ENCODE data around the gene TMEM43. TPM values are rescaled to one million over a fixed set of nuclear protein-coding genes. Genes with fewer than 3 reads are reported as not detected.

Gene TMEM43
- total and polyA plus RNA-seq, 2 of the 13 experiments (the other 11 are each of a cell fraction or from before 2014, with no cell fraction given): 48.9 to 50.5 TPM

DNA sequence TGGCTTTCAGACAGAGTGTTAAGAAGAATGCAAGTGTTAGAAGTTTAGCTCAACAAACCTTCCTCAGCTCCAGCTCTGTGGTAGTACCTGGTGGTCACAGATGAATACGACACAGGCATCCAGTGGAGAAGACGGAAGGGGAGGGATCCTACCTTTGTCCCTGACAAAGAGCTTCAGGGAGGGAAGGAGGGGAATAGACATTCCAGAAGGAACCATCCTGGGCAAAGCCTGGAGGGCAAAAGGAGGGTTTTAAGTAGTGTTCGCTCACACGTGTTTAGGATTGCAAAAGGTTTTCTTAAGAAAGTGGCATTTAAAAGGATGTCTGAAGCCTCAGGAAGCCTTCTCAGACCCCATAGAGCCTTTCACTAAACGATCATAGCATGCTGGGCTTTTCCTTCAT is 3.0 kb upstream of the TMEM43 start:
- 96% methylated on average over 5 of the region's 5 CpGs for WGBS (ENCODE audit: low lambda C conversion rate)
- FAIRE-seq: no peak
- POLR2A ChIA-PET: no interaction called here

DNA sequence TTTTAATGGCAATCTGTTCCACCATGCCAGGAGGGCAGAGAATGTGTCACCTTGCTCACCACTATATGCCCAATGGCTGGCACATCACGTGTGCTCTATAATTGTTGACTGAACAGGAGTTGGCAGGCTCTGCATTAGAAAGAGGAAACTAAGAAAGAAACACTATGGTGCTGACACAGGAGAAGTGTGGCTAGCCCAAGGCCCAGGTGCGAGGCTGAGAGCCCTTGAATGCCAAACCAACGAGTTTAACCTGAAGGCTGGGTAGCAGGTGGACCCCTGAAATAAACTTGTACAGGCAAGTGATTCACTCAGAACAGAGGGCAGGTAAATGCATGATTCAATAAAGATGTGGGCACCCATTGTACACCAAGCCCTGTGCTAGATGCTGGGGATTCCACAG is 2.6 kb upstream of the TMEM43 start:
- Histone ChIP-seq H3K9me3 (ENCODE audit: low read length) (no peaks in the 10 kb centered on the region), H3K4me2 (ENCODE audit: low read depth, low read length) (no peak overlapping the region), H3K27me3 (ENCODE audit: control insufficient read depth in 1 of 2, insufficient read depth in 2 of 2, low read length in 2 of 2) (no peaks in the 10 kb centered on the region; a peak in 1 of 5 replicates), H3K4me1 (ENCODE audit: insufficient read depth, low read length) (peaks cover 75% of the 10 kb centered on the region), H3K4me3 (replicated peaks in 1 of 3; ENCODE audit: insufficient read depth in 1 of 3, low read depth in 2 of 3, low read length in 3 of 3) (no peak overlapping the region), H4K20me1 (ENCODE audit: insufficient read depth, low read length) (peaks cover 12% of the 10 kb centered on the region), H3K36me3 (replicated peaks in 1 of 2; ENCODE audit: control insufficient read depth in 1 of 2, insufficient read depth in 2 of 2, low read length in 2 of 2) (peaks cover 1 to 8% of the 10 kb centered on the region in 2 experiments; a peak in 2 of 5 replicates), H3K9ac (ENCODE audit: insufficient read depth, low read depth, low read length) (no peak overlapping the region), H3K79me2 (ENCODE audit: insufficient read depth, low read length) (peaks cover 51% of the 10 kb centered on the region), H3K27ac (ENCODE audit: extremely low read length, insufficient read depth, low read length) (no peak overlapping the region), H2AFZ (ENCODE audit: low read length) (no peak overlapping the region)
- TF ChIP-seq ZNF777 (CRISPR knock-in tag; IDR thresholded peaks at IDR 0.05): no peak
- CTCF ChIA-PET (ENCODE audit: low intra/inter-chr PET ratio, low total read pairs): no interaction called here
- intact Hi-C loops (cut with micrococcal nuclease; ENCODE audit: unreplicated experiment) (no loop called here), in situ Hi-C loops (cut with HindIII; ENCODE audit: extremely low pct_ligation_motif_present, low pct_unique_long_range_greater_than_20kb) (no loop called here)
- 100% methylated on average over 3 of the region's 3 CpGs for WGBS (ENCODE audit: low lambda C conversion rate)
- ATAC-seq (no peak), FAIRE-seq (no peak), DNase-seq (ENCODE audit: low spot score) (no peak)
- no TSS peak for BruUV-seq (replicated peaks)
- POLR2A ChIA-PET: interaction anchor here (5.0 kb wide), 1 partner anchor 56 kb away, joined by 75 read pairs; the partner anchor contains the start of genes LSM3 and XPC

More for the DNA sequence above, 3.0 kb upstream of the TMEM43 start:
- no TSS peak for BruUV-seq (replicated peaks)
- TF ChIP-seq NKX3-1 (CRISPR knock-in tag; IDR thresholded peaks at IDR 0.05) (no peak), ZNF788 (CRISPR knock-in tag; IDR thresholded peaks at IDR 0.05; ENCODE audit: borderline replicate concordance) (no peak), EZH2 (conservative IDR thresholded peaks at IDR 0.05; ENCODE audit: low read depth, low read length) (no peak), JARID2 (CRISPR knock-in tag; IDR thresholded peaks at IDR 0.05; ENCODE audit: insufficient replicate concordance) (no peak), ZNF619 (CRISPR knock-in tag; IDR thresholded peaks at IDR 0.05) (no peak), ZNF460 (CRISPR knock-in tag; IDR thresholded peaks at IDR 0.05; ENCODE audit: borderline replicate concordance) (no peak), AGO2 (optimal IDR thresholded peaks at IDR 0.05; ENCODE audit: low read depth, low read length) (no peak), BCL6 (CRISPR knock-in tag; IDR thresholded peaks at IDR 0.05) (no peak), ZNF260 (CRISPR knock-in tag; IDR thresholded peaks at IDR 0.05; ENCODE audit: borderline replicate concordance, low read depth) (no peak), SUZ12 (IDR thresholded peaks at IDR 0.05; ENCODE audit: low read depth, low read length) (no peak), TARDBP (CRISPR knock-in tag; IDR thresholded peaks at IDR 0.05) (no peak)
- TF ChIP-seq, protein P1, sequence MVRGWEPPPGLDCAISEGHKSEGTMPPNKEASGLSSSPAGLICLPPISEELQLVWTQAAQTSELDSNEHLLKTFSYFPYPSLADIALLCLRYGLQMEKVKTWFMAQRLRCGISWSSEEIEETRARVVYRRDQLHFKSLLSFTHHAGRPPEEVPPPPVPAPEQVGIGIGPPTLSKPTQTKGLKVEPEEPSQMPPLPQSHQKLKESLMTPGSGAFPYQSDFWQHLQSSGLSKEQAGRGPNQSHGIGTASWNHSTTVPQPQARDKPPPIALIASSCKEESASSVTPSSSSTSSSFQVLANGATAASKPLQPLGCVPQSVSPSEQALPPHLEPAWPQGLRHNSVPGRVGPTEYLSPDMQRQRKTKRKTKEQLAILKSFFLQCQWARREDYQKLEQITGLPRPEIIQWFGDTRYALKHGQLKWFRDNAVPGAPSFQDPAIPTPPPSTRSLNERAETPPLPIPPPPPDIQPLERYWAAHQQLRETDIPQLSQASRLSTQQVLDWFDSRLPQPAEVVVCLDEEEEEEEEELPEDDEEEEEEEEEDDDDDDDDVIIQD (CRISPR knock-in tag; IDR thresholded peaks at IDR 0.05; ENCODE audit: low read depth): no peak
- Histone ChIP-seq H3K27me3 (ENCODE audit: control insufficient read depth in 1 of 2, insufficient read depth in 2 of 2, low read length in 2 of 2) (no peaks in the 10 kb centered on the region; a peak in 1 of 5 replicates), H3K36me3 (replicated peaks in 1 of 2; ENCODE audit: control insufficient read depth in 1 of 2, insufficient read depth in 2 of 2, low read length in 2 of 2) (peaks cover 1 to 8% of the 10 kb centered on the region in 2 experiments; a peak in 2 of 5 replicates), H3K9me3 (ENCODE audit: low read length) (no peaks in the 10 kb centered on the region), H2AFZ (ENCODE audit: low read length) (no peak overlapping the region), H4K20me1 (ENCODE audit: insufficient read depth, low read length) (peaks cover 8% of the 10 kb centered on the region), H3K9ac (ENCODE audit: insufficient read depth, low read depth, low read length) (no peak overlapping the region), H3K4me1 (ENCODE audit: insufficient read depth, low read length) (peaks cover 75% of the 10 kb centered on the region), H3K79me2 (ENCODE audit: insufficient read depth, low read length) (peaks cover 49% of the 10 kb centered on the region), H3K4me3 (replicated peaks in 1 of 3; ENCODE audit: insufficient read depth in 1 of 3, low read depth in 2 of 3, low read length in 3 of 3) (no peak overlapping the region), H3K4me2 (ENCODE audit: low read depth, low read length) (no peak overlapping the region), H3K27ac (ENCODE audit: extremely low read length, insufficient read depth, low read length) (no peak overlapping the region)
- DNase-seq (ENCODE audit: low spot score): no peak
- in situ Hi-C loops (cut with HindIII; ENCODE audit: extremely low pct_ligation_motif_present, low pct_unique_long_range_greater_than_20kb) (no loop called here), intact Hi-C loops (cut with micrococcal nuclease; ENCODE audit: unreplicated experiment) (no loop called here)
- CTCF ChIA-PET (ENCODE audit: low intra/inter-chr PET ratio, low total read pairs): no interaction called here
- ATAC-seq: no peak
